ENCODE data around the gene PTMA.

The PTMA gene

GRCh38 chr2:231751042-231751815, 42.9 kb downstream of the PTMA start:
- no peaks in the 10 kb centered on the region for H3K9me3 ChIP-seq (ENCODE audit: control insufficient read depth, low read length)

DNA sequence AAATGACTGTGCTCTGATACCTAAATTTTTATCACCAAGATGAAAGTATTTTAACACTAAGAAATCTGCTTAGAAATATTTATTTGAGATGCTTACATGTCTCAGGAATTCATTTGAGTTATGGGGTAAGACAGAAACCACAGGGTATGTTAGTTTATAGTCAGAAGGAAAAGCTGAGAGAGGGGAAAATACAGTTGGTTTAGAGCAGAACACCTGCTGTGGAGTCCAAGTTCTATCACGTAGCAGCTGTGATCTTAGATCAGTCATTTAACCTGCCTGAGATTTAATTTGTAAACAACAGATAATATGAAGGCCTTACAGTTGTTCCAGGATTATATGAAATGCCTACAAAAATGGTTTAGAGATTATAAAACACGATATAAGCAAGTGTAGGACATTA, 43.7 kb downstream of the PTMA start:
- Histone ChIP-seq H3K36me3 (ENCODE audit: control insufficient read depth, insufficient read depth, low read length, severe bottlenecking) (no peaks in the 10 kb centered on the region), H3K4me1 (ENCODE audit: control insufficient read depth, insufficient read depth, low read length) (no peaks in the 10 kb centered on the region)
- DNase-seq (ENCODE audit: low read depth), result no peak

More at GRCh38 chr2:231751042-231751815, 42.9 kb downstream of the PTMA start:
- Histone ChIP-seq H3K4me1 (ENCODE audit: control insufficient read depth, insufficient read depth, low read length) (no peaks in the 10 kb centered on the region), H3K9ac (ENCODE audit: low read length) (no peak overlapping the region), H3K4me3 (ENCODE audit: low read length) (no peak overlapping the region), H3K36me3 (ENCODE audit: control insufficient read depth, insufficient read depth, low read length, severe bottlenecking) (no peaks in the 10 kb centered on the region), H3K27me3 (replicated peaks; ENCODE audit: control insufficient read depth, insufficient read depth, low read length) (no peaks in the 10 kb centered on the region)
- DNase-seq (ENCODE audit: low read depth), result no peak

GRCh38 chr2:231761735-231762134, 53.4 kb downstream of the PTMA start:
- DNase-seq (ENCODE audit: low read depth), result no peak
- H3K36me3 ChIP-seq (ENCODE audit: control insufficient read depth, insufficient read depth, low read length, severe bottlenecking), result no peaks in the 10 kb centered on the region
- no peak overlapping the region for H3K4me3 ChIP-seq (ENCODE audit: low read length)
- H3K4me1 ChIP-seq (ENCODE audit: control insufficient read depth, insufficient read depth, low read length), result no peaks in the 10 kb centered on the region
- H3K9me3 ChIP-seq (ENCODE audit: control insufficient read depth, low read length), result no peaks in the 10 kb centered on the region
- no peaks in the 10 kb centered on the region for H3K27me3 ChIP-seq (replicated peaks; ENCODE audit: control insufficient read depth, insufficient read depth, low read length)
- no peak overlapping the region for H3K9ac ChIP-seq (ENCODE audit: low read length)

More for the DNA sequence above, 43.7 kb downstream of the PTMA start:
- no peaks in the 10 kb centered on the region for H3K27me3 ChIP-seq (replicated peaks; ENCODE audit: control insufficient read depth, insufficient read depth, low read length)
- no peak overlapping the region for H3K4me3 ChIP-seq (ENCODE audit: low read length)
- H3K9ac ChIP-seq (ENCODE audit: low read length), result no peak overlapping the region
- no peaks in the 10 kb centered on the region for H3K9me3 ChIP-seq (ENCODE audit: control insufficient read depth, low read length)
